LNCaP clone FGC (cell line): Measurements from ENCODE around the gene SMS.

Experiments used
- DNase-seq: peaks from one replicate; pipeline ENCODE4 v3.0.0-alpha.2; 2011; ENCODE audit warnings: low read depth
- H3K4me3 ChIP-seq: 2 replicates; pipeline ENCODE4 v1.5.1; 2011; ENCODE audit warnings: mild to moderate bottlenecking, low read depth, low read length, control low read depth
- CTCF ChIP-seq: IDR thresholded peaks from 2 replicates; pipeline ENCODE4 v1.5.1; 2012; ENCODE audit warnings: mild to moderate bottlenecking; ENCODE audit not compliant: control insufficient read depth, insufficient read depth; ENCODE audit errors: extremely low read depth

Gene SMS

GRCh38 chrX:22004866-22005265 lies 64.4 kb downstream of the SMS start:
- no peak overlapping the region for H3K4me3 ChIP-seq
- DNase-seq = no peak
- no peak for TF ChIP-seq CTCF

- no peak for DNase-seq
- TF ChIP-seq CTCF = no peak
- no peak overlapping the region for H3K4me3 ChIP-seq
These were observed 71.5 kb downstream of the SMS start for GRCh38 chrX:22012051-22012450.

- no peak for DNase-seq
- H3K4me3 ChIP-seq = no peak overlapping the region
- TF ChIP-seq CTCF = no peak
These were observed 72.4 kb downstream of the SMS start for GRCh38 chrX:22012931-22013330.

- no peak for DNase-seq
- no peak for TF ChIP-seq CTCF
- H3K4me3 ChIP-seq = no peak overlapping the region
These were observed 74.7 kb downstream of the SMS start for GRCh38 chrX:22015139-22015750.

- DNase-seq = no peak
- no peak for TF ChIP-seq CTCF
- no peak overlapping the region for H3K4me3 ChIP-seq
These were observed 81.3 kb downstream of the SMS start for GRCh38 chrX:22021751-22022324.

- no peak for DNase-seq
- no peak overlapping the region for H3K4me3 ChIP-seq
- no peak for TF ChIP-seq CTCF
These were observed 84.1 kb downstream of the SMS start for GRCh38 chrX:22024577-22024976.

- H3K4me3 ChIP-seq = no peak overlapping the region
- TF ChIP-seq CTCF = no peak
- no peak for DNase-seq
These were observed 85.2 kb downstream of the SMS start for GRCh38 chrX:22025751-22026150.
